Progenitor cell of endocrine pancreas (in vitro differentiated cells): ENCODE data around the gene PRR5L. TPM values are rescaled to one million over a fixed set of nuclear protein-coding genes. Genes with fewer than 3 reads are reported as not detected.

ENCODE experiments used
- DNase-seq: peaks from one replicate; pipeline ENCODE4 v3.0.0; 2021; ENCODE audit warnings: low spot score; ENCODE audit not compliant: unreplicated experiment
- H3K27ac Mint-ChIP-seq: 2 replicates; pipeline ENCODE4 v1.8.0; 2021; ENCODE audit warnings: mild to moderate bottlenecking, moderate library complexity, mixed read lengths
- H3K27me3 Mint-ChIP-seq: 2 replicates; pipeline ENCODE4 v1.8.0; 2021; ENCODE audit warnings: mixed read lengths
- H3K36me3 Mint-ChIP-seq: 2 replicates; pipeline ENCODE4 v1.8.0; 2022; ENCODE audit warnings: mixed read lengths; ENCODE audit not compliant: insufficient read depth
- H3K4me1 Mint-ChIP-seq: 2 replicates; pipeline ENCODE4 v1.8.0; 2021; ENCODE audit warnings: low read depth, mixed read lengths
- H3K4me3 Mint-ChIP-seq: 2 replicates; pipeline ENCODE4 v1.8.0; 2021; ENCODE audit warnings: low read depth, mild to moderate bottlenecking, moderate library complexity, mixed read lengths
- H3K9me3 Mint-ChIP-seq: 2 replicates; pipeline ENCODE4 v1.8.0; 2021; ENCODE audit warnings: low read depth, mixed read lengths
- total RNA-seq: library from RNA; stranded (reverse); gene quantifications from 2 replicates; pipeline ENCODE4 v1.2.1, GENCODE V29; 2021
- TF ChIP-seq, protein P1 (sequence below): fragments of 200-600 bp; sonication (generic); IDR thresholded peaks from one replicate; pipeline ENCODE4 v1.5.0; 2021; ENCODE audit warnings: antibody characterized with exemption, mild to moderate bottlenecking; ENCODE audit not compliant: unreplicated experiment

Gene PRR5L
- total RNA-seq, 1 donor from 2014 or later, result 1.7 TPM

DNA sequence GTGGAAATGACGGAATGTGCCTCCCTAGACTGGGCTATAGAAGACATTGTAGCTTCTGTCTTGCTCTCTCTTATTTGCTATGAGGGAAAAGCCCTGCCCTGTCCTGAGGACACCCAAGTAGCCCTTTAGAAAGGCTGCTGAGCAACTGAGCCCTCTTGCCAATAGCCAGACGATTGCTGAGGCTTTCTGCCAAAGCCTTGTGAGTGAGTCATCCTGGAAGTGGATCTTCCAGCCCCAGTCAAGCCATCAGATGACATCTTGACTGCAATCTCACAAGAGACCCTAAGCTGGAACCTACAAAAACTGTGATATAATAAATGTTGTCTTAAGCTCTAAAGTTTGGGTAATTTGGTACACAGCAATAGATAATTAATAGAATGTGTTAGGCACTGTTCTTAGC is 217.9 kb downstream of the PRR5L start:
- peaks cover 40% of the 10 kb centered on the region for H3K27me3 Mint-ChIP-seq
- TF ChIP-seq, protein P1, sequence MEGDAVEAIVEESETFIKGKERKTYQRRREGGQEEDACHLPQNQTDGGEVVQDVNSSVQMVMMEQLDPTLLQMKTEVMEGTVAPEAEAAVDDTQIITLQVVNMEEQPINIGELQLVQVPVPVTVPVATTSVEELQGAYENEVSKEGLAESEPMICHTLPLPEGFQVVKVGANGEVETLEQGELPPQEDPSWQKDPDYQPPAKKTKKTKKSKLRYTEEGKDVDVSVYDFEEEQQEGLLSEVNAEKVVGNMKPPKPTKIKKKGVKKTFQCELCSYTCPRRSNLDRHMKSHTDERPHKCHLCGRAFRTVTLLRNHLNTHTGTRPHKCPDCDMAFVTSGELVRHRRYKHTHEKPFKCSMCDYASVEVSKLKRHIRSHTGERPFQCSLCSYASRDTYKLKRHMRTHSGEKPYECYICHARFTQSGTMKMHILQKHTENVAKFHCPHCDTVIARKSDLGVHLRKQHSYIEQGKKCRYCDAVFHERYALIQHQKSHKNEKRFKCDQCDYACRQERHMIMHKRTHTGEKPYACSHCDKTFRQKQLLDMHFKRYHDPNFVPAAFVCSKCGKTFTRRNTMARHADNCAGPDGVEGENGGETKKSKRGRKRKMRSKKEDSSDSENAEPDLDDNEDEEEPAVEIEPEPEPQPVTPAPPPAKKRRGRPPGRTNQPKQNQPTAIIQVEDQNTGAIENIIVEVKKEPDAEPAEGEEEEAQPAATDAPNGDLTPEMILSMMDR, result no peak
- no peak overlapping the region for H3K4me3 Mint-ChIP-seq
- DNase-seq, result no peak
- H3K36me3 Mint-ChIP-seq, result no peaks in the 10 kb centered on the region
- no peaks in the 10 kb centered on the region for H3K9me3 Mint-ChIP-seq
- peaks cover 4% of the 10 kb centered on the region for H3K4me1 Mint-ChIP-seq
- H3K27ac Mint-ChIP-seq, result no peak overlapping the region

Other genes with a start within 250 kb of the PRR5L start
- 70.8 and 79.7 TPM in 2 replicates for gene COMMD9, start 6.9 kb upstream of the PRR5L start, total RNA-seq
- 15.1 and 16.9 TPM in 2 replicates for gene TRAF6, start 214.0 kb downstream of the PRR5L start, total RNA-seq